DLD1 (cell line): ENCODE data around the gene SIM1.

ENCODE experiments used
- in situ Hi-C: cut with HindIII; loops from 2 replicates; pipeline ENCODE4 v1.10.0; 2017; ENCODE audit warnings: low sequenced_read_pairs

The SIM1 gene

GRCh38 chr6:100458841-100459591 lies 5.7 kb downstream of the SIM1 start:
- in situ Hi-C loops, result loop anchor here (25.0 kb wide), 1 partner anchor 347 kb away; no protein-coding TSS in a partner anchor

- in situ Hi-C loops, result loop anchor here (25.0 kb wide), 1 partner anchor 345 kb away; no protein-coding TSS in a partner anchor
Measured at GRCh38 chr6:100457311-100457990, 7.3 kb downstream of the SIM1 start.

- in situ Hi-C loops, result loop anchor here (25.0 kb wide), 1 partner anchor 345 kb away; no protein-coding TSS in a partner anchor
Measured at GRCh38 chr6:100456908-100457235, 7.8 kb downstream of the SIM1 start.

GRCh38 chr6:100456141-100456907 lies 8.4 kb downstream of the SIM1 start:
- in situ Hi-C loops, result loop anchor here (25.0 kb wide), 1 partner anchor 344 kb away; no protein-coding TSS in a partner anchor

- in situ Hi-C loops, result loop anchor here (25.0 kb wide), 1 partner anchor 343 kb away; no protein-coding TSS in a partner anchor
Measured at GRCh38 chr6:100455230-100456124, 9.2 kb downstream of the SIM1 start.

GRCh38 chr6:100454551-100455229 lies 10.0 kb downstream of the SIM1 start:
- in situ Hi-C loops, result loop anchor here (25.0 kb wide), 1 partner anchor 342 kb away; no protein-coding TSS in a partner anchor

- in situ Hi-C loops, result loop anchor here (25.0 kb wide), 1 partner anchor 342 kb away; no protein-coding TSS in a partner anchor
Measured at GRCh38 chr6:100453701-100454521, 10.8 kb downstream of the SIM1 start.

- in situ Hi-C loops, result loop anchor here (25.0 kb wide), 1 partner anchor 341 kb away; no protein-coding TSS in a partner anchor
Measured at GRCh38 chr6:100452998-100453397, 11.7 kb downstream of the SIM1 start.

- in situ Hi-C loops, result loop anchor here (25.0 kb wide), 1 partner anchor 339 kb away; no protein-coding TSS in a partner anchor
Measured at GRCh38 chr6:100451577-100451976, 13.1 kb downstream of the SIM1 start.

- in situ Hi-C loops, result no loop called here
Measured at GRCh38 chr6:100449239-100449691, 15.5 kb downstream of the SIM1 start.

- in situ Hi-C loops, result no loop called here
Measured at GRCh38 chr6:100447900-100448748, 16.6 kb downstream of the SIM1 start.

- in situ Hi-C loops, result no loop called here
Measured at GRCh38 chr6:100447081-100447899, 17.4 kb downstream of the SIM1 start.

- in situ Hi-C loops, result no loop called here
Measured at GRCh38 chr6:100446115-100447080, 18.3 kb downstream of the SIM1 start.

- in situ Hi-C loops, result no loop called here
Measured at GRCh38 chr6:100445512-100445911, 19.2 kb downstream of the SIM1 start.

- in situ Hi-C loops, result no loop called here
Measured at GRCh38 chr6:100440935-100441334, 23.8 kb downstream of the SIM1 start.

- in situ Hi-C loops, result no loop called here
Measured at GRCh38 chr6:100435299-100435698, 29.4 kb downstream of the SIM1 start.
